PC-3 (cell line): ENCODE measurements around the gene DYSF. TPM values are rescaled to one million over a fixed set of nuclear protein-coding genes. Genes with fewer than 3 reads are reported as not detected.

Experiments
- ATAC-seq: fragments of 200-7000 bp; cut with Tn5 transposase; 2 replicates; pipeline ENCODE4 v1.9.1; 2020; ENCODE audit warnings: mild to moderate bottlenecking, moderate library complexity
- BruUV-seq: library from RNA; stranded (reverse); fragments of 400-500 nt; replicated peaks from 2 replicates; lab custom pipeline; 2021; lab: Mats Ljungman, UMichigan
- CTCF ChIA-PET: fragments of 300-600 bp; sonication (Branson Sonifier 250); formaldehyde crosslinking; loops from one replicate; lab custom pipeline; 2022; ENCODE audit warnings: antibody characterized with exemption; lab: Charles Lee
- POLR2A ChIA-PET: fragments of 300-600 bp; sonication (Branson Sonifier 250); formaldehyde crosslinking; loops from one replicate; lab custom pipeline; 2022; ENCODE audit warnings: antibody characterized with exemption; ENCODE audit not compliant: unreplicated experiment; lab: Charles Lee
- DNase-seq: peaks from one replicate; pipeline ENCODE4 v3.0.0-alpha.2; 2015
- H2AFZ ChIP-seq: fragments of 300-600 bp; sonication (generic); 2 replicates; pipeline ENCODE4 v1.6.0; 2016; ENCODE audit warnings: antibody characterized with exemption, low read length
- H3F3A ChIP-seq: fragments of 300-600 bp; sonication (generic); one replicate; pipeline ENCODE4 v1.6.0; 2017; ENCODE audit warnings: antibody characterized with exemption, low read length, control low read depth, mild to moderate bottlenecking; ENCODE audit not compliant: unreplicated experiment
- H3K27ac ChIP-seq: fragments of 300-600 bp; sonication (generic); 2 replicates; pipeline ENCODE4 v1.5.1; 2016; ENCODE audit warnings: mild to moderate bottlenecking, low read length
- H3K27me3 ChIP-seq: fragments of 300-600 bp; sonication (generic); 2 replicates; pipeline ENCODE4 v1.6.1; 2016; ENCODE audit warnings: low read length, mixed read lengths
- H3K36me3 ChIP-seq: fragments of 300-600 bp; sonication (generic); 2 replicates; pipeline ENCODE4 v1.6.1; 2016; ENCODE audit warnings: low read depth, mixed run types, low read length, mixed read lengths
- H3K4me1 ChIP-seq: fragments of 300-600 bp; sonication (generic); 2 replicates; pipeline ENCODE4 v1.5.1; 2016; ENCODE audit warnings: low read length; ENCODE audit not compliant: insufficient read depth
- H3K4me2 ChIP-seq: fragments of 300-600 bp; sonication (generic); 2 replicates; pipeline ENCODE4 v1.6.0; 2016; ENCODE audit warnings: low read length
- H3K4me3 ChIP-seq: fragments of 300-600 bp; sonication (generic); 2 replicates; pipeline ENCODE4 v1.5.1; 2016; ENCODE audit warnings: mild to moderate bottlenecking, low read length, mixed read lengths
- H3K79me2 ChIP-seq: fragments of 300-600 bp; sonication (generic); 2 replicates; pipeline ENCODE4 v1.6.1; 2017; ENCODE audit warnings: low read length, mixed read lengths
- H3K9ac ChIP-seq: fragments of 300-600 bp; sonication (generic); 2 replicates; pipeline ENCODE4 v1.6.0; 2016; ENCODE audit warnings: mild to moderate bottlenecking, low read length
- H3K9me2 ChIP-seq: fragments of 300-600 bp; sonication (generic); replicated peaks from 2 replicates; pipeline ENCODE4 v1.6.1; 2016; ENCODE audit warnings: mixed run types, low read length, mixed read lengths
- H3K9me3 ChIP-seq: fragments of 300-600 bp; sonication (generic); 2 replicates; pipeline ENCODE4 v1.6.1; 2016; ENCODE audit warnings: low read length, mixed read lengths
- H4K20me1 ChIP-seq: fragments of 300-600 bp; sonication (generic); 2 replicates; pipeline ENCODE4 v1.6.1; 2016; ENCODE audit warnings: low read length, mixed read lengths
- EZH2 ChIP-seq: fragments of 300-600 bp; sonication (generic); IDR thresholded peaks from one replicate; pipeline ENCODE4 v1.6.1; 2017; ENCODE audit warnings: antibody characterized with exemption, mild to moderate bottlenecking, low read length; ENCODE audit not compliant: unreplicated experiment
- EZH2phosphoT487 ChIP-seq: fragments of 300-600 bp; sonication (generic); IDR thresholded peaks from 2 replicates; pipeline ENCODE4 v1.6.1; 2018; ENCODE audit warnings: mild to moderate bottlenecking, antibody characterized with exemption, low read length, borderline replicate concordance
- intact Hi-C: fragments of 100-400 bp; cut with micrococcal nuclease; formaldehyde crosslinking; loops from 2 replicates; pipeline ENCODE4 v1.9.0; 2023
- total RNA-seq: library from RNA; depleted of rRNA; stranded (reverse); fragments of >200 nt; gene quantifications from 2 replicates; pipeline ENCODE4 v1.2.3, GENCODE V29; 2014
- TF ChIP-seq, protein P1 (sequence below): fragments of 300-600 bp; sonication (generic); conservative IDR thresholded peaks from 2 replicates; pipeline ENCODE4 v1.5.1; 2017; ENCODE audit warnings: antibody characterized with exemption, low read depth, mild to moderate bottlenecking, low read length

The DYSF gene
- total RNA-seq, 1 experiment from 2014 or later: 13.0 TPM

- POLR2A ChIA-PET: no interaction called here
Measured at GRCh38 chr2:71516253-71516888, 63.0 kb downstream of the DYSF start.

DNA sequence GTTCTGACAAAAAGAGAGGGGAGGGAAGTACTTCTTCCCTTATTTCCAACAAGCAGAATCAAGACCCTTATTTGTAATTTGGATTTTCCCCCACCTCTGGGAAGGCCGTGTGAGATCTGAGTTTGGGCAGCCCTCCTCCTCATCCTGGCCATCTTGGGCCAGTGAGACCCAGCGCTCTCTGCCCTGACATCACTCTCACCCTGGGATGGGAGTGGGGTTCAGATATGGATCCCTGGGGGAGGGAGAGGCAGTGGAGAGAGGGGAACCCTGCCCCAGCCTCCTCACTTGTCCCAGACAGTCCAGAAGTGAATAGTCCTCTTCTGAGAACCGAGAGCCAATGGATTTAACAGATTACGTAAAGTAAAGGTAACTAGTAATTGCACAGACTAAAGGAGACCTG is 64.5 kb downstream of the DYSF start:
- TF ChIP-seq EZH2: no peak
- TF ChIP-seq, protein P1, sequence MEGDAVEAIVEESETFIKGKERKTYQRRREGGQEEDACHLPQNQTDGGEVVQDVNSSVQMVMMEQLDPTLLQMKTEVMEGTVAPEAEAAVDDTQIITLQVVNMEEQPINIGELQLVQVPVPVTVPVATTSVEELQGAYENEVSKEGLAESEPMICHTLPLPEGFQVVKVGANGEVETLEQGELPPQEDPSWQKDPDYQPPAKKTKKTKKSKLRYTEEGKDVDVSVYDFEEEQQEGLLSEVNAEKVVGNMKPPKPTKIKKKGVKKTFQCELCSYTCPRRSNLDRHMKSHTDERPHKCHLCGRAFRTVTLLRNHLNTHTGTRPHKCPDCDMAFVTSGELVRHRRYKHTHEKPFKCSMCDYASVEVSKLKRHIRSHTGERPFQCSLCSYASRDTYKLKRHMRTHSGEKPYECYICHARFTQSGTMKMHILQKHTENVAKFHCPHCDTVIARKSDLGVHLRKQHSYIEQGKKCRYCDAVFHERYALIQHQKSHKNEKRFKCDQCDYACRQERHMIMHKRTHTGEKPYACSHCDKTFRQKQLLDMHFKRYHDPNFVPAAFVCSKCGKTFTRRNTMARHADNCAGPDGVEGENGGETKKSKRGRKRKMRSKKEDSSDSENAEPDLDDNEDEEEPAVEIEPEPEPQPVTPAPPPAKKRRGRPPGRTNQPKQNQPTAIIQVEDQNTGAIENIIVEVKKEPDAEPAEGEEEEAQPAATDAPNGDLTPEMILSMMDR: no peak
- no peak for TF ChIP-seq EZH2phosphoT487
- H3K4me2 ChIP-seq: no peak overlapping the region
- no peaks in the 10 kb centered on the region for H3K79me2 ChIP-seq
- H3K27ac ChIP-seq: no peak overlapping the region
- ChIA-PET POLR2A (no interaction called here), CTCF (no interaction called here)
- H3K9ac ChIP-seq: no peak overlapping the region
- no peaks in the 10 kb centered on the region for H3K9me2 ChIP-seq
- no peaks in the 10 kb centered on the region for H3K36me3 ChIP-seq
- intact Hi-C loops: no loop called here
- H3K9me3 ChIP-seq: no peaks in the 10 kb centered on the region
- DNase-seq (no peak), ATAC-seq (no peak)
- no peaks in the 10 kb centered on the region for H3K27me3 ChIP-seq
- no peaks in the 10 kb centered on the region for H4K20me1 ChIP-seq
- H3K4me1 ChIP-seq: no peaks in the 10 kb centered on the region
- H3F3A ChIP-seq: no peaks in the 10 kb centered on the region
- H2AFZ ChIP-seq: no peak overlapping the region
- no peak overlapping the region for H3K4me3 ChIP-seq
- BruUV-seq: no TSS peak

More at GRCh38 chr2:71516253-71516888, 63.0 kb downstream of the DYSF start:
- H3K9ac ChIP-seq: no peak overlapping the region
- no peak overlapping the region for H2AFZ ChIP-seq
- H3K27me3 ChIP-seq: no peaks in the 10 kb centered on the region
- no peak overlapping the region for H3K27ac ChIP-seq
- no peaks in the 10 kb centered on the region for H3K36me3 ChIP-seq
- no TSS peak for BruUV-seq
- H3K79me2 ChIP-seq: no peaks in the 10 kb centered on the region
- no peaks in the 10 kb centered on the region for H3K9me2 ChIP-seq
- intact Hi-C loops: no loop called here
- H3F3A ChIP-seq: no peaks in the 10 kb centered on the region
- no peak overlapping the region for H3K4me2 ChIP-seq
- DNase-seq (no peak), ATAC-seq (no peak)
- no peak for TF ChIP-seq EZH2phosphoT487
- no peak for TF ChIP-seq EZH2
- TF ChIP-seq, protein P1: no peak
- CTCF ChIA-PET: no interaction called here
- H3K9me3 ChIP-seq: no peaks in the 10 kb centered on the region
- no peak overlapping the region for H3K4me3 ChIP-seq
- H3K4me1 ChIP-seq: no peaks in the 10 kb centered on the region
- H4K20me1 ChIP-seq: no peaks in the 10 kb centered on the region

DNA sequence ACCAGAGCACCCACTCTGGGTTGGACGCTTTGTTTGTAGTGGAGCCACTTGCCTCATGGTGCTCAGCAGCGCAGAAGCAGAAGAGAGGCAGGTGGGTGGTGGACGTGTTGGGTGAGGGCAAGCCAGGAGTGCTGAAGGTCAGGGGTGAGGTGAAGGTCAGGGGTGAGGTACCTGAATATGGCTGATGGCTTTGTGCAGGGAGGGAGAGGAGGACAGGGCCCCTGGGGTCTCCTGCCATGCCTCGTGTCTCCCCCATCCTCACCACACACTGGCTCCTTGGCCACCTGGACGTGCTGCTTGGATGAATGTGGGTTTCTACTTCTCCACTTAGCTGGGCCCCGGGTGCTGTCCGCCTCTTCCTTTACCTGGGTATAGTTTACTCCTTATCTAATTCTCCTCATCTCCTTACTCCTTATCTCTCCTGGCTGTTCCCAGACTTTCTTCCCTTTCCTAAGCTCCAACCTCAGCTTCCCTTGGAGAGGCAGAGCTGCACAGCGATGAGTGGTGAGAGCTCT is 68.1 kb downstream of the DYSF start:
- no TSS peak for BruUV-seq
- no peak for DNase-seq
- H3K27ac ChIP-seq: no peak overlapping the region
- no peak overlapping the region for H3K4me2 ChIP-seq
- no peaks in the 10 kb centered on the region for H3K27me3 ChIP-seq
- CTCF ChIA-PET: no interaction called here
- no peak for ATAC-seq
- TF ChIP-seq EZH2 (no peak), EZH2phosphoT487 (no peak)
- TF ChIP-seq, protein P1: no peak
- H3K9me2 ChIP-seq: no peaks in the 10 kb centered on the region
- H3K4me1 ChIP-seq: no peaks in the 10 kb centered on the region
- H3K9ac ChIP-seq: no peak overlapping the region
- no peaks in the 10 kb centered on the region for H3K36me3 ChIP-seq
- no peak overlapping the region for H2AFZ ChIP-seq
- intact Hi-C loops: no loop called here
- POLR2A ChIA-PET: no interaction called here
- no peaks in the 10 kb centered on the region for H3F3A ChIP-seq
- no peaks in the 10 kb centered on the region for H4K20me1 ChIP-seq
- H3K9me3 ChIP-seq: no peaks in the 10 kb centered on the region
- no peak overlapping the region for H3K4me3 ChIP-seq
- H3K79me2 ChIP-seq: no peaks in the 10 kb centered on the region
